Measurements from ENCODE around the gene PTRH1.

Gene PTRH1

DNA sequence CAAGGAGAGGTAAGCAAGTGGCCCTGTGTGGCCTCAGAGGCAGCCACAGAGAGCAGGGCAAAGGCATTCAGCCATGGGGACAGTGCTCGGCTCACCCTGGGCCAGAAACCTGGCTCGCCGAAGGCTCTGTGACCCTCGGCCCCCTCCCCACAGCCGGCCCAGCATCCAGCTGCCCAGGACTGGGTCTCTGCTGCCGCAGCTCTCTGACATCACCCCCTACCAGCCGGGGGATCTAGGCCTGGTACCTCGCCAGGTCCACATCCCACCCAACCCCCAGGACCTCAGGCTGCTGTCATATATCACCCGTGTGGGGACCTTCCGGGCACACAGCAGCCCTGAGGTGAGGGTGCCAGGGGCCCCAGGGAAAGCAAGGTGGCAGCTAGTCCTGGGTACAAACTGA lies 2.6 kb downstream of the PTRH1 start:
- no peaks in the 10 kb centered on the region; the same call in 1 of the 2 replicates for H3K36me3 ChIP-seq
- H3K4me1 ChIP-seq: peaks cover 4% of the 10 kb centered on the region
- no peaks in the 10 kb centered on the region for H3K27me3 ChIP-seq
- H3K4me3 ChIP-seq (ENCODE audit: low read depth, low read length): no peak overlapping the region
- TF ChIP-seq, protein P1, sequence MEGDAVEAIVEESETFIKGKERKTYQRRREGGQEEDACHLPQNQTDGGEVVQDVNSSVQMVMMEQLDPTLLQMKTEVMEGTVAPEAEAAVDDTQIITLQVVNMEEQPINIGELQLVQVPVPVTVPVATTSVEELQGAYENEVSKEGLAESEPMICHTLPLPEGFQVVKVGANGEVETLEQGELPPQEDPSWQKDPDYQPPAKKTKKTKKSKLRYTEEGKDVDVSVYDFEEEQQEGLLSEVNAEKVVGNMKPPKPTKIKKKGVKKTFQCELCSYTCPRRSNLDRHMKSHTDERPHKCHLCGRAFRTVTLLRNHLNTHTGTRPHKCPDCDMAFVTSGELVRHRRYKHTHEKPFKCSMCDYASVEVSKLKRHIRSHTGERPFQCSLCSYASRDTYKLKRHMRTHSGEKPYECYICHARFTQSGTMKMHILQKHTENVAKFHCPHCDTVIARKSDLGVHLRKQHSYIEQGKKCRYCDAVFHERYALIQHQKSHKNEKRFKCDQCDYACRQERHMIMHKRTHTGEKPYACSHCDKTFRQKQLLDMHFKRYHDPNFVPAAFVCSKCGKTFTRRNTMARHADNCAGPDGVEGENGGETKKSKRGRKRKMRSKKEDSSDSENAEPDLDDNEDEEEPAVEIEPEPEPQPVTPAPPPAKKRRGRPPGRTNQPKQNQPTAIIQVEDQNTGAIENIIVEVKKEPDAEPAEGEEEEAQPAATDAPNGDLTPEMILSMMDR (IDR thresholded peaks at IDR 0.05; ENCODE audit: low read depth, low read length): no peak
- DNase-seq: no peak
- H3K9me3 ChIP-seq: peaks cover 8% of the 10 kb centered on the region; the same call in 1 of the 2 replicates

DNA sequence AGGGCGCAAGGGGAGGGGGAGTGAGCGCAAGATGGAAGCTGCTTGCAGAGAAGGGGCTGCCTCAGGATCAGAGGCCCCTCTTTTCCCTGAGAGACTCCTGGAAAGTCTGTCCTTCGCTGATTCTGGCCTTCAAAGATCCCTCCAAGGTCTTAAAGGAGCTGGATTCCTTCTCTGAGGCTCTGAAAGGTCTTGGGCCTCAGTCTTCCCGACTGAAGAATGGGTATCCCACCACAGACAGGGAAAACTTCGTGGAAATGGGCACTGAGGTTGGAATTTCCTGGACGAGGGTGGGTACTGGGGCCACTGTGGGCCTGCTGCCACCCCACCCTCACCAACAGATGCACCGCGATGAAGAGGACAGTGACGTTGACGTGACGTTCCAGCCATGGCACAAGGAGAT lies 3.1 kb downstream of the PTRH1 start:
- DNase-seq: no peak
- peaks cover 4% of the 10 kb centered on the region for H3K4me1 ChIP-seq
- TF ChIP-seq, protein P1 (IDR thresholded peaks at IDR 0.05; ENCODE audit: low read depth, low read length): no peak
- no peaks in the 10 kb centered on the region for H3K27me3 ChIP-seq
- no peak overlapping the region for H3K4me3 ChIP-seq (ENCODE audit: low read depth, low read length)
- peaks cover 8% of the 10 kb centered on the region; the same call in 1 of the 2 replicates for H3K9me3 ChIP-seq
- H3K36me3 ChIP-seq: no peaks in the 10 kb centered on the region; the same call in 1 of the 2 replicates

DNA sequence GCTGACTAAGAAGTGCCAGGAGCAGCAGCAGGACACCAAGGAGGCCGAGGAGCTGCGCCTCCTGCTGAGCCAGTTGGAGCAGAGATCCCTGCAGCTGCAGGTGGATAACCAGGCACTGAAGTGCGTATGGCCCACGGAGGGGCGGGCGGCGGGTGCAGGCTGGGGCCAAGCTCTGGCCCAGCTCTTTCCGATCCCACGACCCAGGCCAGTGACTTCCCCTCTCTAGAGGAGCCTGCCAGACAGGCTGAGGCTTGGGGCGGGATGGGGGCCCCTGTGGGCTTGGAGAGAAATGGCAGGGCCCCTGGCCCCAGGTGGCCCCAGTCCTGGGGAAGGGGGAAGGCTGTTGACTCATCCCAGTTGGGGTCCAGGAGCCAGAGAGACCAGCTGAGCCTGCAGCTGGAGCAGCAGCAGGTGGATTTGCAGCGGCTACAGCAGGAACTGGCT lies 3.6 kb downstream of the PTRH1 start:
- Histone ChIP-seq H3K27me3 (no peaks in the 10 kb centered on the region), H3K36me3 (no peaks in the 10 kb centered on the region; the same call in 1 of the 2 replicates), H3K4me3 (ENCODE audit: low read depth, low read length) (no peak overlapping the region), H3K9me3 (peaks cover 8% of the 10 kb centered on the region; the same call in 1 of the 2 replicates), H3K4me1 (peaks cover 6% of the 10 kb centered on the region)
- no peak for DNase-seq
- TF ChIP-seq, protein P1 (IDR thresholded peaks at IDR 0.05; ENCODE audit: low read depth, low read length): no peak

DNA sequence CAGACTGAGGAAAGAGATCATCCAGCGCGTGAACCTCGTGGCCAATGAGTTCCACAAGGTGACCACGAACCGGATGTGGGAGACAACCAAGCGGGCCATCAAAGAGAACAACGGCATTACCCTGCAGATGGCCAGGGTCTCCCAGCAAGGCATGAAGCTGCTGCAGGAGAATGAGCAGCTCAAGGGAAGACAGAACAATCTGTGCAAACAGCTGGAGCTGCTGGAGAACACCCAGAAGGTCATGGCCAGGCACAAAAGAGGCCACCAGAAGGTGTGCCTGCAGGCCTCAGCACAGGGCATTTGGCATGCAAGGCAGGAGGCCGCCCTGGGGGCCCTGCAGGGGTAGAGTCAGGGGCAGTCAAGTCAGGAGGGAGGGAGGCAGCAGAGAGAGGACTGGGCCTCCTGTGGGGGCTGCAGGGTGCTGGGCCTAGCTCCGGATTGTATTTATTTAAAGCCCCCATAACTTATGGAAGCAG lies 4.2 kb downstream of the PTRH1 start:
- Histone ChIP-seq H3K4me3 (ENCODE audit: low read depth, low read length) (no peak overlapping the region), H3K4me1 (peaks cover 8% of the 10 kb centered on the region), H3K27me3 (no peaks in the 10 kb centered on the region), H3K36me3 (no peaks in the 10 kb centered on the region; the same call in 1 of the 2 replicates), H3K9me3 (peaks cover 8% of the 10 kb centered on the region; the same call in 1 of the 2 replicates)
- TF ChIP-seq, protein P1 (IDR thresholded peaks at IDR 0.05; ENCODE audit: low read depth, low read length): no peak
- DNase-seq: no peak

- Histone ChIP-seq H3K4me3 (ENCODE audit: low read depth, low read length) (no peak overlapping the region), H3K36me3 (no peaks in the 10 kb centered on the region; the same call in 1 of the 2 replicates), H3K4me1 (peaks cover 5% of the 10 kb centered on the region; the same call in 1 of the 2 replicates), H3K27me3 (no peaks in the 10 kb centered on the region), H3K9me3 (peaks cover 8% of the 10 kb centered on the region; the same call in 1 of the 2 replicates)
- TF ChIP-seq, protein P1 (IDR thresholded peaks at IDR 0.05; ENCODE audit: low read depth, low read length): no peak
- no peak for DNase-seq
Observed at GRCh38 chr9:127710204-127710783, 5.2 kb downstream of the PTRH1 start.

DNA sequence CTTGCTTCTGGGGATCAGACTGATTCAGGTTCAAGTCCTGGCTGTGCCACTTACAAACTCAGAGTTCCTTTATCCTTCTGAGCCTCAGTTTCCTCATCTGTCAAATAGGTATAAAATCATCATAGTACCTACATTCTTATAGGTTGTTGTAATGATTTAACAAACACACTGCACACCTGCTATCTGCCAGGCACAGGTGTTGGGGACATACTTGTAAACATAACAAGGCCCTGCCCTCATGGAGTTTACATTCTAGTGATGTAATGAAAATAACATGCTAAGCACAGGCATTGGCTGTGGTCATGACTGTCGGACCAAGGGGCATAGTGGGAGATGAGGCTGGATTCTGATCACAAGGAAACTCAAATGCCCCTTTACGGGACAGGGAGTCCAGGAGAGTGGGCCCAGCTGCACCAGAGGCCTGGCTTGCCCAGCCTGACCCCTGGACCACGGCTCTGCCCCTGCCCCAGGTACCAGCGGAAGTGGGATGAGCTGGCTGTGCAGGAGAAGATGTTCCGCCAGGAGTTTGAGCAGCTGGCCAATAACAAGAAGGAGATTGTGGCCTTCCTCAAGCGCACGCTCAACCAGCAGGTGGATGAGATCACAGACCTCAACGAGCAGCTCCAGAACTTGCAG lies 6.4 kb downstream of the PTRH1 start:
- DNase-seq: no peak
- peaks cover 8% of the 10 kb centered on the region; the same call in 1 of the 2 replicates for H3K9me3 ChIP-seq
- no peaks in the 10 kb centered on the region; the same call in 1 of the 2 replicates for H3K36me3 ChIP-seq
- no peaks in the 10 kb centered on the region for H3K27me3 ChIP-seq
- no peak overlapping the region for H3K4me3 ChIP-seq (ENCODE audit: low read depth, low read length)
- TF ChIP-seq, protein P1 (IDR thresholded peaks at IDR 0.05; ENCODE audit: low read depth, low read length): no peak
- H3K4me1 ChIP-seq: peaks cover 5% of the 10 kb centered on the region; the same call in 1 of the 2 replicates
